Inflammatory macrophage (primary cell): ENCODE results near the gene GH1.
"Not testable (repeated sequence)": the region's sequence is repeated elsewhere in the genome, so short reads cannot be mapped to it uniquely, and the experiment has no call there.

Experiments
- DNase-seq, 2 donors: peaks; one replicate each; pipeline ENCODE4 v3.0.0-alpha.2; 2020 to 2022
- total RNA-seq, 18 experiments: gene quantifications; one replicate each; lab custom pipeline; 2026; ENCODE audit warnings: mixed read lengths in 6 of 18, inconsistent platforms in 2 of 18; lab: John Stamatoyannopoulos, UW

Gene GH1
- 0 reads per million in 18 experiments for total RNA-seq

DNA sequence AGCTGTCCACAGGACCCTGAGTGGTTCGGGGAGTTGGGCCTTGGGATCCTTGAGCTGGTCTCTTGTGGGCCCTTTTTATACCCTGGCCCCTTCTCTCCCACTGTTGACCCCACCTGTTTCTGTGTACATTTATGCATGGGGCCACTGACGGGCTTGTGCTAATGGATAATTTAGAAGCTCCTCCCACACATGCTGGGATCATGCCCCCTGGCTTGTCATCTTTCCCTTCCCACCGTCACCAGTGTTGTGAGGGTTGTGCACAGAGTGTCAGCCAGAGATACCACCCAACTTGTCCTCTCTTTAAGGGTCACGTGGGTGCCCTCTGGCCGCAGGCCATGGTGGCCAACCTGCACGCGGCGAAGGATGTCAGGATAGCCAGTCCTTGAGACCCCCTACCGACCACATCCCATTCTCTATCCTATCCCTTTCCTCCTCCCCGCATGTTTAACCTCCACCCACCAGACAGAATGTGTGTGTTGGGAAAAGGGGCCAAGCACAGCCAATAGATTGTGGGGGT, at the start of gene GH1:
GH1 (minus strand) TSS at position 51 of the 517 bp plus-strand sequence. CDS start 63 bp downstream, outside the sequence.
- DNase-seq, result not testable (repeated sequence)

DNA sequence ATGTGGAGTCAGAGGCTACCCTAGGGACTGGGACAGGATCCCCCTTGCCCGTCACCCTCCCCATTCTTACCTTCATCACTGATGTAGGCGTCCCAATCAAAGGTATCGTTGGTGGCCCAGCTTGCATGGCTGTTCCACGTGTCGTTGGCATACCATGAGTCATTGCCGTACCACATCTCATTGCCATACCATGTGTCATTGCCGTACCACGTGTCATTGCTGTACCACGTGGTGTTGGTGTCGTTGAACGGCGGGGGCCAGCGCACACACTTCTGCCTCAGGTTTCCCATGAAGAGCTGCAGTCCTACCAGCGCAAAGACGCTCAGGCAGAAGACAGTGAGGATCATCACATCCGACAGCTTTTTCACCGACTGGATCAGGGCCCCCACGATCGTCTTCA, 49.3 kb upstream of the GH1 start:
- no peak for DNase-seq

DNA sequence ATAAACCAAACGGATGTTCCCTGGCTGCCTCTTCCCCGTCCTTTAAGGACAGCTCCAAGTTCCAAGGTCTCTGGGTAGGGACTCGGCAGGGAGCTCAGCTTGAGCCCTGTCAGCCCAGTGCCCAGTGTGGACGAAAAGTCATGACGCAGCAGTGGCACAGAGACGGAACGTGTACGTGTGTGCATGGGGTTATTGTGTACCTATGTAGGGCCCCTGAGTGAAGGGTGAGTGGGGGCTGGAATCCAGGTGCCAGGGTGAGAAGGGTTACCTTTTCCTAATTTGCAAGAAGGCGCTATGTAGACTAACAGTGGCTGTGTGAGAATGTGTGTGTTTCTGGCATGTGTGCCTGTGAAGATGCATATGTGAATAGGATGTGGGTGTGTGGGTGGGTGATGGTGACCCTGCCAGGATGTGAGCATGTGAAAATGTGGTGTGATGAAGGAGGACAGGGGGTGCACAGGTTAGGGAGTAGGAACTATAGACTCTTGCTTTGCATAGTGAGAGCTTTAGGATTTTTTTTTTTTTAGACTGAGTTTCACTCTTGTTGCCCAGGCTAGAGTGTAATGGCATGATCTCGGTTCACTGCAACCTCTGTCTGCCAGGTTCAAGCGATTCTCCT, 48.1 kb upstream of the GH1 start:
- DNase-seq, result no peak

DNA sequence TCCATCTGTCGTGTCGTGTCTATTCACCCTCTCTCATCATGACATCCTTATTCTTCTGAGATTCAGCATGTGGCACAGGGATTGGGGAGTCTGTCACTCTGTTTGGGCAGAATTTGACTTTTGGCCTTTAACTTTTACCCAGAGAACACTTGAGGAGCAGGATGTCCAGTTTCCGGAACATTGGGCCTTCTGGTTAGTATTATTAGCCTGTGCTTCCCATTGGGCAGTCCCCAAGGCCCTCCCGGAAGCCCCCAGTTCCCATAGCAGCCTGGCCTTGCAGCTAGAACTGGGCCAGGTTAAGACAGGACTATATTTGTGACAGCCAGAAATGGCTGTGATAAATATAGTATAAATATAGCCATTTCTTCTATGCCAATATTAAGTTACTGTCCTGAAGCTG, 44.5 kb upstream of the GH1 start:
- DNase-seq, result no peak

DNA sequence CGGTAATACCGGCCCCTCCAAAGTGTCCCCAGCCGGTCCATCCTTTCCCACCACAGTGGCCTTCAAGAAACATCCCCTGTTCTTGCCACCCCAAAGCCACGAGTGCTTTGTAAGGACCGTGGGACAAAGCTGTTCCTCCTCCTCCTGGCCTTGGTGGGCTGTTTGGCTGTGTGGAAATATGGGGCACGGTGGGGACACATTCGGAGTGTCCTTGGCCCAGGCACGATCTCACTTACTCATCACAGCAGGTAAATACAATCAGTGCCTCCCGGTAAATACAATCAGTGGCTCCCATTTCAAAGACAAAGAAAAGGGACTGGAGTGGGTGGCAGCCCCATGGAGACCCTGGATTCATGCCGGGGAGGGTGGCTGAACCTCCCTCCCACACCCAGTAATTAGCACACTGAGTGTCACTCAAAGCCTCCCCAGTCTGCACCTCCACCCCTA, 43.7 kb upstream of the GH1 start:
- DNase-seq, result no peak

DNA sequence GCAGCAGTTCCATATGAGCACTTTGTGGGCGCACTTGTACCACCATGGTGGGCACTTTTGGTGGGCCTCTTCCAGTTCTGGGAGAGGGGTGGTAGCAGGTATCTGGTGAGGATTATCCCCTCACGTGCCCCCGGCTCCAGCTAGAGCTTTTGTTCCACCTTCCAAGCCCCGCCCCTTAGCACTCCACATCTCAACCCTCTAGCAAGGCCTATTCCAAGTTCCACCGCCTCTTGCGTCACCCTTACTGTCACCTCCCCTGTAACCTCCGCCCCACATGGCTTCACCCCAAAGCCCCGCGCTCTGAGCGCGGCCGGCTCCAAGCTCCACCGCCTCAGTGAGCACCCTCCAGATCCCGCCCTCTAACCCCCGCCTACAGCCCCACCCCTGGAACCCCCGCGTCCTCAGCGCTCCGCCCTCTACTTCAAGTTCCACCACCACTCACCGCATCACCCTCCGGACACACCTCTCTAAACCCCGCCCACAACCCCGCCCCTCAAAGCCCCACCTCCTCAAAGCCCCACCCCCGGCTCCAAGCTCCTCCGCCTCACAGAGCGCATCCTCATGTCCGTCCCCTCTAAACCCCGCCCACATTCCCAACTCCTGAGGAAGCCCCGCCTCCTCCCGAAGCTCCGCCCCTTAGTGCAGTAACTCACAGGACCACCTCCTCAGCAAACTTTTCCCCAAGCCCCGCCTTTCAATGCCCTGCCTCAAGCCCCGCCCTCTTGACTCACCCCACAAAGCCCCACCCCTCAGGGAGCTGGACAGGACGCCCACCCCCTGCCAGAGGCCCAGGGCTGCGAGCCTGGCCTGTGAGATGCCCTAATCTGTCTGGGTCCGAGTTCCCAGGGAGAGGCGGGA, 42.9 kb upstream of the GH1 start:
- peak; percentile 64 to 69 for DNase-seq

DNA sequence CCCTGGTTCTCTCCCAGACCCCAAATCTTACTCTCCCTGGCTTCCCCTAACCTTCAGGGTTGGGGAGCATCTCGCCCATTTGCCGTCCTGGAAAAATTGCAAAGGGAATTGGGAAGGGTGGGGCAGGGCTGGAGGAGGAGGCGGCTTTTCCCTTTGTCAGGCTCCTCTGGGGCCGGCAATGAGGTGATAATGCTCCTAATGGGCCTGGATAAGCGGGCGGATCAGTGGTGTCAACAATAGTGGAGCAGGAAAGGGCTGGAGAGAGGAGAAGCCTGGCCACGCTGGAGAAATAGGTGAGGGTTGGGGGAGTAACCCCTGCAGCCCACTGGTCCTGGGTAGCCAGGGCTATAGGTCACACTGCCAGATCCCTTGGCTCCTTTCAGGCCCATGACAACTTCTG, 41.8 kb upstream of the GH1 start:
- no peak for DNase-seq

DNA sequence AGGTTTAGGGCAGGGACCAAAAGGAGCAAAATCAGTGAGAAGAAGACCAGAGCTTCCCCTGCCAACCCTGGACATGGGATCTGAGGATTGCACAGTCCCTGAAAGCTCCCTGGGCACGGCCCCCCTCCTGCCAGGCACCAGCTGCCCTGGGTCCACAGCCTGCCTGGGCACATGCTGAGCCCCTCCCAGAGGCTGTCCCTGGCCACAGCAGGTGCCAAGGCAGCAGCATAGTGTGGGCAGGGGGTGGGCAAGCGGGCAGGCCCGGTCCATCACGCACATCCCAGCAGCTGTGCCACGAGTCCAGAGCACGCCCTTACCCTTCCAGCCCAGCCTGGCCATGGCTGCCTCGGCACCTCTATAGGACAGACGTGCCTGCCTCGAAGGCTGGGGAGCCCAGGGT, 41.4 kb upstream of the GH1 start:
- DNase-seq, result no peak

DNA sequence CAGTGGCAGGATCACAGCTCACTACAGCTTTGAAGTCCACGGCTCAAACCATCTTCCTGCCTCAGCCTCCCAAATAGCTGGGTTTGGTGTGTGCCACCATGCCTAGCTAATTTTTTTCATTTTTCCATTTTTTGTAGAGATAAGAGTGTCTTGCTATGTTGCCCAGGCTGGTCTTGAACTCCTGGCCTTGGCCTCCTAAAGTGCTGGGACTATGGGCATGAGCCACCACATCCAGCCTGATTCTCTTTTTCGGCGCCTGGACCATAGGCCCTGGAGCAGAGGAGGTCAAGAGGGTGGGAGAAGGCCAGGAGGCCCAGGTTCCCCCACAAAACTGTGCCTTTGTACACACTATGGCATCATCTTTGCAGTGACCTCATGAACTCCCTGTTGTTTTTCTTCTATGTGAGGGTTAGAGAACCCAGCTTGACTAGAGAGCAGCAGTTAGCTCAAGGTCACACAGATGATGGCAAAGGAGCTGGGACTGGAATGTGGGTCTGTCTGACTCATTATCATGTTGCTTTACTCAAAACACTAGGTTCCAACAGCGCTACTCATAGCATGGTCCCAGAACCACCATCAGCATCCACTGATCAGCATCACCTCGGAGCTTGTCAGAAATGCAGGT, 37.8 kb upstream of the GH1 start:
- DNase-seq, result no peak

DNA sequence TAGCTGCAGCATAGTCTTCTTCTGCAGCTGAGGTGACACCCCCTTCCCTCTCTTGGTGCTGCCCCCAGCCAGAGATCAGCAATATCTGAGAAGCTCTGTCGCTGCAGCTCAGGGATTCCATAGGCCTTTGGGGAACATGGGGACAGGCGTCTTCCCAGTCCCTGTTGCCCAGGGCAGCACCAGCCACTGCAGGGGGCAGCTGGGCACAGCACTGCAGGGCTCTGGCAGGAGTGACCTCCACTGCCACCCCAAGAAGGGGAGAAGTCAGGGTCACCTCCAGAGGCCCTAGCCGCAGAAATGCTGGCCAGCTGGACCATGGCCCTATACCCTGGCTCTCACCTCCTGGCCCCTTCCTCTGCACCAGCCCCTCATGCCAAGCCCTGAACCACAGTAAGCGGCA, 37.2 kb upstream of the GH1 start:
- DNase-seq, result no peak

DNA sequence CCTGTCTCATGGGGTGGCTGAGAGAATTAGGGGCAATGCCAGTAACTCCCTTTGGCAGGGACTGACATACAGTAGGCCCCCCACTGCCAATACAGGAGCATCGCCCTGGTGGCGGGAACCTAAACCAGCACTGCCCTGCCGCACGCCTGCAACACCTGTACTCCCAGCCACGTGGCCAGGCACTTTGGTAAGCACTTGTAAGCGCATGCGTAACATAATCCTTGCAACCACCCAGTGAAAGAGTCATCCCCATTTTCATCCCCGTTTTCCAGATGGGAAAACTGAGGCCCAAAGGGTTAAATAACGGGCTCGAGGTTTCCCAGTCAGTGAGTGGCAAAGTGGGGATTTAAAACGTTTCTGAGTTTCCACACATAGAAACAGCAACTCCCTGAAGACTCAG, 36.6 kb upstream of the GH1 start:
- no peak for DNase-seq

DNA sequence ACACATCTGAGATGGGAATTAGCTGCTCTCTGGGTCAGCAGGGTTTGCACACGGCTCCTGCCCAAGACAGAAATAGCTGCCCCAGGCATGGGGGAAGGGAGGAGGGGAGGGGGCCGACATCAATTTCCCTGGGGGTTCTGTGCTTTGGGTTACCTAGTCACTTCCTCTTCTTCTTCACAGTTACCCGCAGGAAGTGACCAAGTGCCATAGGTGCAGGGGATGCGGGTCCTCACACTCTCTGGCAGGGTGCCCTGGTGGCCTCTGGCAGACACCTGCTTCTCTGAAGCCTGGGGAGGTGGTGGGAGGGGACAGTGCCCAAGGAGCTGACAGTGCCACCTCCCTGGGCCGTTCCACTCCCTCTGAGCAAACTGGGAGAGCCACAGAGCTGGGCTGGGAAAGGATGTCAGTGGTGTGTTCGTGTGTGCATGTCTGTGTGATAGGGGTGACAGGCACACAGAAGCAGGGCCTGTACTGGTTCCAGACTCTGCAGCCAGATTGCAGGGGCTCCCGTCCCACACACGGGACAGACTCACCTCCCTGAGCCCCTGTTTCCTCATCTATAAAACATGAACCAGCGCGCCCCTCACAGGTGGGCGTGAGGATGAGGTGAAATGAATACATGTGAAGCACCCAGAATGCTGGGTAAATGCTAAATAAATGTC, 35.9 kb upstream of the GH1 start:
- DNase-seq, result no peak

DNA sequence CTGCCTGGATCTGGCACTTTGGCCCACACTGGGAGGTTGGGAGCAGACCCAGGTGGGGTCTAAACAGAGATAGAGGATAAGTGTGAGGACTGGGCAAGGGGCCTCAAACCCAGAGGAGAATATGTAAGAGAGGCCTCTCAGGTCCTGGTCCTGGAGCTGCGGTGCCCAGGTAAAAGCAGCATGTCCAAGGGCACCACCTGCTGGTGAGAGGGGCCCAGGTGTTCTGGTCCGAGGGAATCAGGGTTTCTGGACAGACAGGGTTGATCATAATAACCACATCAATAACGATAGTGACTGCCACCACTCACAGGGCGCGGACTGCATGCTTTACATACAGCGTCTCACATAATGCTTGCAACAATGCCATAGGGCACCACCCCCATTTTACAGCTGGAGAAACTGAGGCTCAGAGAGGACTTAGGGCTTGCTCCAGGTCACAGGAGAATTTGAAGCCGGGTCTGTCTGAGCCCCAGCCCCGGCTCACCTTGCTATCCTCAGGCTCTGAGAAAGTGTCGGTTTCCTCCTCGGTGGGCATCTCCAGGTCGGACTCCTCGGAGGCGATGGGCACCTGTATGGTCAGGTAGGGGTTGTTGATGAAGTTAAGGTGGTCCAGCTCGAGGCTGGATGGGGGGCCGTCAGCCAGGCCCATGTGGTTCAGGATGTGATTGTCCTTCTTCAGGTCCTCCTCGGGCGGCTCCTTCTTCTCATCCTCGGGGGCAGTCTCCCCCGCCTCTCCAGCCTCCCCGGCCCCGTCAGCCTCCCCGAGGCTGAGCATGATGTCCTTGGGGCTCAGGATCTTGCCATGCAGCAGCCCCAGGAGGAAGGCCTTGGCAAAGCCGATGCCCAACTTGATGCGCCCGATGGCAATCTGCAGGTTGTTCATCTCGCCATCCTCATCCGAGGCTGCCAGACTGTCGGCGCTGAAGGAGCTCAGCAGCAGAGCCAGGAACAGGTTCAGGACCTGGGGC, 32.6 kb upstream of the GH1 start:
- no peak for DNase-seq

DNA sequence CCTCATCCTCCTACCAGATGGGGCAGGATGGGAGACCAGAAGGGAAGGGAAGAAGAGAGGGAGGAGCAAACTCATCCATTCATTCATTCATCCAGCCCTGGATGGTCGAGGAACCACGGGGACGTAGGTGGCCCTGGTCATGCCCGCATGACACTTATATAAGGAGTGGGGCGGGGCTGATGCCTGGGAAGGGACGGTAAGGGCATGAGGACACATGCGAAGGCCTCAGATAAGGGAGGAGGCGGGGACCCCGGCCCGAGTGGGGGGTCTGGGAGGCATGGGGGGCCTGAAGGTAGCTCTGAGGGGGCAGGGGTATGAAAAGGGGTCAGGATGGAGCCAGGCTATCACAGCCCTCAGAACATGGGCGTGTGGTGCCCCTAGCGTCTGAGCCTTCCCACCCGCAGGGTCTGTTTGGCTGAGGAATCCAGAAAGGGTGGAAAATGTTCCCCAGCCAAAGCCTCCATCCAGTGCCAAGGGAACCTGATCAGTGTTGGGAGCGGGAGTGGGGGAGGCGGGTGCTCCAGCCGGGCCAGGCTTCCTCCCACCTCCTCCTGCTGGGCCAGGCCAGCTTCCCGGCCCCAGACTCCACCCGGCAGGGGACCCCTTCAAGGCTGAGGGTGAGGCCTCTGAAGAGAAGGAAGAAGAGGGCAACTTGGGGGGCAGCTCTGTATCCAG, 31.1 kb upstream of the GH1 start:
- DNase-seq, result no peak

DNA sequence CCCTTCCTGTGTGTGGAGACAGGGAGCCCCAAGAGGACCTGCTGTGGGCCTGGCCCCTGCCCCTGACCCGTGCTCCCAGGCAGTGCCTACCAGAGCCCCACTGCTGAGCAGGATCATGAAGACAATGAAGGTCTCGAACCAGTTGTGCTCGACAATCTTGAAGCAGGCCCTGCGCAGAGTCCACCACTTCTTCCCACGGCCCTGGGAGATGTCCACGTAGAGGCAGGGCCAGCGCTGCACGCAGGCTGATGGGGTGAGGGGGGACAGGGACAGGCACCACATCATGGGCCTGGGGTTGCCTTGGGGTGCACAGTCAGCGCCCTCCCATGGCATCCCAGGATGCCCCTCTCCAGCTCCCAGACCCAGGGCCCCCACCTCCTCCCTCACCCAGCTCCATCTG, 29.9 kb upstream of the GH1 start:
- DNase-seq, result no peak

DNA sequence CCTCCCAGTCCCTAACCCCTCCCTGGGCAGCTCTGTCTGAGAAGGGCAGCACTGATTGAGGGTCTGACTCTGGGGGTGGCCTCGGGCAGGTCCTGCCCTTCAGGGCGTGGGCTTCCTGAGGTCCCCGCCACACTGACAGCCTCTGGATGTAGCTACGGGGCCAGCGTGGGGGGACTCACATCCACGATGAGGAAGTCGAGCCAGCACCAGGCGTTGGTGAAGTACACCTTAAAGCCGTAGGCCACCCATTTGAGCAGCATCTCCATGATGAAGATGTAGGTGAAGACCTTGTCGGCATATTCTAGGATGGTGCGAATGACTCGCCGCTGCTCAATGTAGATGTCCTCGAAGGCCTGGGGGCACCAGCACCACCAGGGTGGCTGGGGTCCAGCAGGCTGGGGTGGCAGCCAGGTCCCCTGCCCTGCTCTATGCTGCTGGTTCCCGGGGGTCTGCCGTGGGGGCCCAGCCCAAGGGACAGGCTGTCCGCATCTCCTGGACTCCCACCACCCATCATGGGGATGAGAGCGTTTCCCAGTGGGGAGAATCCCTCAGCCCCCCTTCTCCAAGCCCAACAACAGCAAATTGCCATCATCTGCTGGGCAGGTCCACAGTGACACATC, 29.2 kb upstream of the GH1 start:
- no peak for DNase-seq

DNA sequence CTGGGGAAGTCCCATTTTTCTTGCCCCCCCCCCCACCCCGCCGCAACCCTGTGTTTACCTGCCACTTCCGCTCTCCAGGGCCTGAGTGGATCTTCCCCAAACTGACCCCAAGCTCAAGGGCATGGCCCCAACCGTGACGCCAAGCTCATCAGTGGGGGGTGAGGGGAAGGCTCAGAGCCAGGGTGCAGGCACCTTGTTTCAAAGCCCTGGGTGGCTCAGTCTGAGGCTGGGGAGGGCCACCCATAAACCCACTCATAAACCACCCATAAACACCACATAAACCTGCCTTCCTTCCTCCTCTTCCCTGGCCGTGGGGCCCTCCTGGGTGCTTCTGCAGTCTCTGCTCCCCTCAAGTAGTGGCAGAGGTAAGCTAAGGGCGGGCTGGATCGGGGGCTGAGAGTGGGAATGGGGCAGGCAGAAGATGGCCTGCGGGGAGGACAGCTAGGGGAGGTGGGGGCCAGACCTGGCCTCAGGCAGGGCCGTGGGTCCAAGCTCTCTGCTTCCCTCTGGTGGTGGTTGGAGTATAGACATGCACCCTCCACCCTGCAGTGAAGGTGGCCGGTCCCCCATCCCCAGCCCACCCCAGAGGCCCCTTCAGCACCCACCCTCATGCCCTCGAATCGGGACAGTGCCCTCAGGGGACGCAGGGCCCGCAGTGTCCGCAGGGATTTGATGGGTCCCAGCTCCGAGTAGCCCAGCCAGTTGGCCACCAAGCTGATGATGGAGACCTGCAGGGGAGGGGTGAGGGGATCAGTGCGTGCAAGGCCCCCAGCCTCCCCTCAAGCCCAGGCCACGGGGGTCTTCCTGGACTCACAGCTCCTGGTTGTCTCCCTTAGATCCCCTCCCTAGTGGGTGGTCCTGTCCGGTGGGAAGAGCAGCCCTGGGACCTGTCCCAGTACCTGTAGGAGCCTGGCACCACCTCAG, 28.1 kb upstream of the GH1 start:
- DNase-seq, result peak; percentile 28 to 49

DNA sequence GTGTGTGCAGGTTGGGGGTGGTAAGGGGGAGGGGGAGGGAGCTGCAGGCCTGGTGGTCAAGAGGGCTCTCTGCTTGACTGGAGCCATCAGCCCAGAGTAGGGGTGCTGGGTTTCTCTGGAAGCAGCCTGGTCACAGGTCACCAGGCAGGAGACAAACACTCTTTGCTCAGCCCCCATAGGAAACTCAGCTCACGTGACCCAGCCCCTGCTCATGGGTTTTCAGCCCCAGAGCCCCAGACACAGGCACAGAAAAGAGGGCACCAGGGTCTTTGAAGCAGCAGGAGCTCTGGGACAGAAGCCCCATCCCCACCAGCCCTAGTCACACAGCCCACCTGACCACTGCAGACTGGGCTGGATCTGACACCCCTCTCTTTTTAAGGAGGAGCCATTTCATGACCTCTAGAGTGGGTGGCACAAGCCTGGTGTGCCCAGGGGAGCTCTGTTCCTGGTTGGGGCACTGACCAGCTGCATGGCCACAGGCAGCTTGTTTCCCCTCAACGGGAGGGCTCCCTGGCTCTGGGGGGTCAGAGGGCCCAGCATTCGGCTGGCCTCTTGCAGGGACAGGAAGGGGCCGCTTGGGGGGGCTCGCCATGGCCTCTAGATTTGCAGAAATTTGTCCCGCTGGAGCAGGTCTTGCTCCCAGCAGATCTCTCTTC, 27.3 kb upstream of the GH1 start:
- DNase-seq, result no peak
